Nephron progenitor cell (in vitro differentiated cells): ENCODE results near the gene RRP36.

Source experiments
- DNase-seq: peaks from one replicate; pipeline ENCODE4 v3.0.0; 2021
- H3K27ac Mint-ChIP-seq: 2 replicates; pipeline ENCODE4 v1.8.0; 2021; ENCODE audit warnings: mild to moderate bottlenecking, moderate library complexity, mixed read lengths
- H3K27me3 Mint-ChIP-seq: 2 replicates; pipeline ENCODE4 v1.8.0; 2021; ENCODE audit warnings: mild to moderate bottlenecking, low read depth, mixed read lengths; ENCODE audit not compliant: poor library complexity
- H3K36me3 Mint-ChIP-seq: 2 replicates; pipeline ENCODE4 v1.8.0; 2021; ENCODE audit warnings: low read depth, mixed read lengths
- H3K4me1 Mint-ChIP-seq: 2 replicates; pipeline ENCODE4 v1.8.0; 2021; ENCODE audit warnings: mixed read lengths
- H3K4me3 Mint-ChIP-seq: 2 replicates; pipeline ENCODE4 v1.8.0; 2021; ENCODE audit warnings: mild to moderate bottlenecking, moderate library complexity, mixed read lengths
- H3K9me3 Mint-ChIP-seq: 2 replicates; pipeline ENCODE4 v1.8.0; 2021; ENCODE audit warnings: mild to moderate bottlenecking, moderate library complexity, mixed read lengths
- CTCF ChIP-seq: fragments of 200-600 bp; sonication (generic); IDR thresholded peaks from 2 replicates; pipeline ENCODE4 v1.5.0; 2021; ENCODE audit warnings: antibody characterized with exemption

The RRP36 gene

GRCh38 chr6:42978839-42979522 is 42.4 kb upstream of the RRP36 start, which contains the start of gene PEX6:
Gene PEX6, minus strand, starts transcription at chr6:42979181. Its CDS starts 31 bp downstream, at chr6:42979150.
- Mint-ChIP-seq H3K36me3 (peaks cover 17% of the 10 kb centered on the region), H3K27me3 (peaks cover 8% of the 10 kb centered on the region), H3K4me3 (peak within 1 kb of the TSS; percentile 89), H3K4me1 (peaks cover 28% of the 10 kb centered on the region), H3K27ac (peak within 1 kb of the TSS; percentile 68), H3K9me3 (no peaks in the 10 kb centered on the region)
- no peak for TF ChIP-seq CTCF
- DNase-seq: peak; percentile 91

GRCh38 chr6:42979523-42980177 is 41.8 kb upstream of the RRP36 start:
- peaks cover 14% of the 10 kb centered on the region for H3K36me3 Mint-ChIP-seq
- peak overlapping the region; percentile 89 for H3K4me3 Mint-ChIP-seq
- H3K4me1 Mint-ChIP-seq: peaks cover 30% of the 10 kb centered on the region
- TF ChIP-seq CTCF: no peak
- H3K27ac Mint-ChIP-seq: peak overlapping the region; percentile 68
- DNase-seq: no peak
- no peaks in the 10 kb centered on the region for H3K9me3 Mint-ChIP-seq
- H3K27me3 Mint-ChIP-seq: peaks cover 8% of the 10 kb centered on the region

GRCh38 chr6:42981836-42982235 is 39.6 kb upstream of the RRP36 start:
- Mint-ChIP-seq H3K36me3 (peaks cover 6% of the 10 kb centered on the region), H3K9me3 (no peaks in the 10 kb centered on the region), H3K27ac (no peak overlapping the region), H3K4me1 (peaks cover 45% of the 10 kb centered on the region), H3K27me3 (peaks cover 8% of the 10 kb centered on the region), H3K4me3 (peak overlapping the region; percentile 0)
- no peak for DNase-seq
- TF ChIP-seq CTCF: no peak

GRCh38 chr6:42984001-42984923 is 37.2 kb upstream of the RRP36 start, which contains the start of gene PPP2R5D:
Gene PPP2R5D, plus strand, starts transcription at chr6:42984570. Its CDS starts 108 bp downstream, at chr6:42984678.
- H3K27ac Mint-ChIP-seq: peak within 1 kb of the TSS; percentile 81
- peaks cover 8% of the 10 kb centered on the region for H3K27me3 Mint-ChIP-seq
- no peaks in the 10 kb centered on the region for H3K9me3 Mint-ChIP-seq
- DNase-seq: peak; percentile 95
- H3K4me1 Mint-ChIP-seq: peaks cover 54% of the 10 kb centered on the region
- peaks cover 3% of the 10 kb centered on the region for H3K36me3 Mint-ChIP-seq
- TF ChIP-seq CTCF: no peak
- peak within 1 kb of the TSS; percentile 90 for H3K4me3 Mint-ChIP-seq

GRCh38 chr6:42984924-42985475 is 36.4 kb upstream of the RRP36 start:
- no peak for TF ChIP-seq CTCF
- Mint-ChIP-seq H3K9me3 (no peaks in the 10 kb centered on the region), H3K4me1 (peaks cover 48% of the 10 kb centered on the region), H3K4me3 (peak overlapping the region; percentile 90), H3K36me3 (peaks cover 6% of the 10 kb centered on the region), H3K27ac (no peak overlapping the region), H3K27me3 (peaks cover 8% of the 10 kb centered on the region)
- DNase-seq: peak; percentile 34
